PFSK-1 (cell line): ENCODE data around the gene FAM9B.

ENCODE experiments used
- FOXP2 ChIP-seq: optimal IDR thresholded peaks from 2 replicates; pipeline ENCODE3; 2011; ENCODE audit warnings: borderline replicate concordance, control low read depth, inconsistent platforms; ENCODE audit not compliant: insufficient read depth; ENCODE audit errors: extremely low read length, extremely low read depth
- POLR2AphosphoS5 ChIP-seq: IDR thresholded peaks from 2 replicates; pipeline ENCODE4 v1.6.1; 2012; ENCODE audit warnings: low read depth, mild to moderate bottlenecking, control low read depth, low read length, moderate library complexity
- SIN3A ChIP-seq: IDR thresholded peaks from 2 replicates; pipeline ENCODE4 v1.6.1; 2012; ENCODE audit warnings: mild to moderate bottlenecking, low read length, moderate library complexity, borderline replicate concordance; ENCODE audit not compliant: insufficient read depth
- TAF1 ChIP-seq: IDR thresholded peaks from 2 replicates; pipeline ENCODE4 v1.6.1; 2012; ENCODE audit warnings: low read length, control low read depth, borderline replicate concordance; ENCODE audit not compliant: insufficient read depth
- TF ChIP-seq, protein P1 (sequence below), 2 experiments: IDR thresholded peaks; 2 replicates each; pipeline versions ENCODE4 v1.6.1 to v1.8.0; 2011 to 2012; ENCODE audit warnings: low read depth in 2 of 2, low read length in 2 of 2, control low read depth in 1 of 2, inconsistent platforms in 1 of 2, mild to moderate bottlenecking in 1 of 2, moderate library complexity in 1 of 2; ENCODE audit not compliant: insufficient read depth in 1 of 2

The FAM9B gene

DNA sequence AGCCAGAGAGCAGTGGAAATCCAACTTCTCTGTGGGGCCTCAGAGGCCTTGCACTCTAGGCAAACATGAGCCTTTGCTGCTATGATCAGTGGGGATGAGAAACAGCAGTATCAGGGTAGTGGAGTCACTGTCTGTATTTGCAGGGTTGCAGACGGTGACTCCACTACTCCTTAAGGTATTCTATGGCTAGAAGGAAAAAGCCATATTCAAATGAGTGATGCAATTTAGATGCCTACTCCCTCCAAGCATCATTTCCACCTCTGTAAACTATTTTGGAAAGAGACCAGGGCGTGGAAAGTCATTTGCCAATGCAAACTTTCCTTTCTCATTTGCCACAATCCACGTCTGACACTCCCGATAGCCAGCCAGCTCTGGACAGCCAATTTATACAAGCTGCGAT lies 35.6 kb upstream of the FAM9B start:
- TF ChIP-seq, protein P1, sequence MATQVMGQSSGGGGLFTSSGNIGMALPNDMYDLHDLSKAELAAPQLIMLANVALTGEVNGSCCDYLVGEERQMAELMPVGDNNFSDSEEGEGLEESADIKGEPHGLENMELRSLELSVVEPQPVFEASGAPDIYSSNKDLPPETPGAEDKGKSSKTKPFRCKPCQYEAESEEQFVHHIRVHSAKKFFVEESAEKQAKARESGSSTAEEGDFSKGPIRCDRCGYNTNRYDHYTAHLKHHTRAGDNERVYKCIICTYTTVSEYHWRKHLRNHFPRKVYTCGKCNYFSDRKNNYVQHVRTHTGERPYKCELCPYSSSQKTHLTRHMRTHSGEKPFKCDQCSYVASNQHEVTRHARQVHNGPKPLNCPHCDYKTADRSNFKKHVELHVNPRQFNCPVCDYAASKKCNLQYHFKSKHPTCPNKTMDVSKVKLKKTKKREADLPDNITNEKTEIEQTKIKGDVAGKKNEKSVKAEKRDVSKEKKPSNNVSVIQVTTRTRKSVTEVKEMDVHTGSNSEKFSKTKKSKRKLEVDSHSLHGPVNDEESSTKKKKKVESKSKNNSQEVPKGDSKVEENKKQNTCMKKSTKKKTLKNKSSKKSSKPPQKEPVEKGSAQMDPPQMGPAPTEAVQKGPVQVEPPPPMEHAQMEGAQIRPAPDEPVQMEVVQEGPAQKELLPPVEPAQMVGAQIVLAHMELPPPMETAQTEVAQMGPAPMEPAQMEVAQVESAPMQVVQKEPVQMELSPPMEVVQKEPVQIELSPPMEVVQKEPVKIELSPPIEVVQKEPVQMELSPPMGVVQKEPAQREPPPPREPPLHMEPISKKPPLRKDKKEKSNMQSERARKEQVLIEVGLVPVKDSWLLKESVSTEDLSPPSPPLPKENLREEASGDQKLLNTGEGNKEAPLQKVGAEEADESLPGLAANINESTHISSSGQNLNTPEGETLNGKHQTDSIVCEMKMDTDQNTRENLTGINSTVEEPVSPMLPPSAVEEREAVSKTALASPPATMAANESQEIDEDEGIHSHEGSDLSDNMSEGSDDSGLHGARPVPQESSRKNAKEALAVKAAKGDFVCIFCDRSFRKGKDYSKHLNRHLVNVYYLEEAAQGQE (IDR thresholded peaks at IDR 0.05; ENCODE audit: insufficient read depth in 1 of 2, low read depth in 2 of 2, low read length in 2 of 2) = no peak
- TF ChIP-seq SIN3A = no peak
- no peak for TF ChIP-seq FOXP2
- TF ChIP-seq TAF1 = no peak
- no peak for TF ChIP-seq POLR2AphosphoS5

- TF ChIP-seq, protein P1 (IDR thresholded peaks at IDR 0.05; ENCODE audit: insufficient read depth in 1 of 2, low read depth in 2 of 2, low read length in 2 of 2) = no peak
- no peak for TF ChIP-seq FOXP2
- TF ChIP-seq SIN3A = no peak
- no peak for TF ChIP-seq TAF1
- TF ChIP-seq POLR2AphosphoS5 = no peak
Measured at GRCh38 chrX:9064694-9065093, 30.8 kb upstream of the FAM9B start.

DNA sequence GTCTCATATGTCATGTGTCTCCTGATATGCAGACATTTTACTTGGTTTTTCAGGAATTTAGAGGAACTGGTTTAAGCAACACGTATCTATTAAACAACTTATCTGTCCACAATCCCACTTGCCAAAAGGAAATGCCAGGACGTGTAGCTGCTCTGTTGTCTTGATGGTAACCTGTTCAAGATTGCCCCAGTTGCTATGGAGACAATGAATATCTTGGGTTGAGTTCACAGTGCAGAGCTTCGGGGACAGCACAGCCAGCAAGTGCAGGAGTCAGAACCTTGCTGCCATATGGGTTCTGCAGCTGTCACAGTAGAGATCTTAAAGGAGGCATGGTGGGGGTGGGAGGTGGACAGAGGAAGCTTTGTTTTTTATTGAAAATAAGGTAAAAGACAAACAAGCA lies 28.7 kb upstream of the FAM9B start:
- TF ChIP-seq TAF1 (no peak), SIN3A (no peak), FOXP2 (no peak), POLR2AphosphoS5 (no peak)
- TF ChIP-seq, protein P1 (IDR thresholded peaks at IDR 0.05; ENCODE audit: insufficient read depth in 1 of 2, low read depth in 2 of 2, low read length in 2 of 2) = no peak

GRCh38 chrX:9055354-9055753 lies 21.4 kb upstream of the FAM9B start:
- TF ChIP-seq SIN3A (no peak), FOXP2 (no peak), TAF1 (no peak), POLR2AphosphoS5 (no peak)
- TF ChIP-seq, protein P1 (IDR thresholded peaks at IDR 0.05; ENCODE audit: insufficient read depth in 1 of 2, low read depth in 2 of 2, low read length in 2 of 2) = no peak

DNA sequence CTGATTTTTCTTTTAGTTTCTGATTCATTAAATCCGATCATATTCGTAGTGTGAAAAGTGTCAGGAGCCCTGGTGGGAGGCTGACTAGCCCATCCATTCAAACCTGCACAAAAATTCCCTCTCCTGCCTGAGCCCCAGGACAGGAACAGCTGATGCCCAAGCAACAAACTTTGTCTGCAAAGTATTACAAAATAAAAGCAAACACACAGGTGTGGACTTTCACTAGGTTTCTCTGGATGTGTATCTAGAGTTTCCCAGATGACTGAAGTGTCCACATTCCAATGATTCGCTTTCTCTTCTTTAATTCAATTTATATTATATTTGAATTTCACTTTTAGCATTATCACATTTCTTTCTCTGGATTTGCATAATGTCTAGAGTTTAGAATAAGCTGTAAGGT lies 18.2 kb upstream of the FAM9B start:
- TF ChIP-seq SIN3A (no peak), TAF1 (no peak), POLR2AphosphoS5 (no peak)
